T-helper 22 cell (primary cell): ENCODE results near the gene LBR.

Source experiments
- DNase-seq: peaks from one replicate; pipeline ENCODE4 v3.0.0-alpha.2; 2020; ENCODE audit warnings: low read depth

The LBR gene

DNA sequence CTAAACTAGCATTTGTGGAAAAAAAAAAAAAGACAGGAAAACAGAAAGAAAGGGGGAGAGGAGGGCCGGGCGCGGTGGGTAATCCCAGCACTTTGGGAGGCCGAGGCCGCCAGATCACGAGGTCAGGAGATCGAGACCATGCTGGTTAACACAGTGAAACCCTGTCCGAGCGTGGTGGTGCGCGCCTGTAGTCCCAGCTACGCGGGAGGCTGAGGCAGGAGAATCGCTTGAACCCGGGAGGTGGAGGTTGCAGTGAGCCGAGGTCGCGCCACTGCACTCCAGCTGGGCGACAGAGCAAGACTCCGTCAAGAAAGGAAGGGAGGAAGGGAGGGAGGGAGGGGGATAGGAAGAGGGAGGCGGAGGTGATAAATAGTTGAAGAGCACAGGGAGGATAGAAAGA, 54.7 kb downstream of the LBR start:
- DNase-seq: no peak

DNA sequence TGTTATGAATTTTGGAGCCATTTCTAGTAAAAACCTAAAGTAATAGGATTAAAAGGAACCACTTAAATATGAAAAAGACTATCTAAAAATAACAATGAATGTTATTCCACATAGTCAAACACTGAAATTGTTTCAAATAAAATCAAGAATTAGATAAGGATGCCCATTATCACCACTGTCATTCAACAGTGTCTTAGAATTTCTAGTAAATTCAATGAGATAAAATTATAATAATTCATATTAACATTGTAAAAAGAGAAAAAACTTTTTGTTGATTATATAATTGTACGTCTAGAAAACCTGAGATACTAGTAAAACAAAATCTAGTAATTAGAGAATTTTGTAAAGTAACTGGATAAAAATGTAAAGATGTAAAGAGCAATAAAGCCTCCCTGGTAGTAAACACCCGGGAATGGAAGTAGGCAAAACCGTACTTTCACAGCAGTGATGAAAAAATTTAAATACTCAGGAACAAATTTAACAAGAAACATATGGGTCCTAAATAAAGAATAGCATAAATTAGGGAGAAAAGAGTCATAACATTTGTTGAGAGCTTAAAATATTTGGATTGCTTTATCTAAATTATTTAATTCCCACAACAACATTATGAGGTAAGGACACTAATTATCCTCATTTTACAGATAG, 56.4 kb downstream of the LBR start:
- DNase-seq: no peak

DNA sequence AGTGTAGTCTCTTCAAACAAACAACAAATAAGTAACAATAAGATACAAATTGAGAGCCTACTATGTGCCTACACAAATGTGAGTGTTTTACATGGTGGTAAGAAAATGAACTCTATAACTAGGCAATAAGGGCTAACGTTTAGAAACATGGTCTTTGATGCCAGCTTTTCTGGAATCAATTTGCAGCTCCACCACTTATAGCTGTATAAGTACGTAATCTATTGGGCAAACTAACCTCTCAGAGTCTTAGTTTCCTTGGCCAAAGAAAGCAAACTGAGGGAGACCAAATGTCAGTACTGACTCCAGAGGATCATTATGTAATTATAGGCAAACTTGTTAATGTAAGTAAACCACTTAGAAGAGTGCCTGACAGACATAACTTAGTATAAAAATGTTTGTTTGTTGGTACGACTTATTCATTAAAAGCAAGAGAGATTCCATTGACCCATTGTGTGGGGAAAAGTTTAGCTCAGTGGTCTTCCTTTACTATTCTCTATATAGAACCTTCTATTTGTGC, 59.7 kb downstream of the LBR start:
- DNase-seq: no peak

DNA sequence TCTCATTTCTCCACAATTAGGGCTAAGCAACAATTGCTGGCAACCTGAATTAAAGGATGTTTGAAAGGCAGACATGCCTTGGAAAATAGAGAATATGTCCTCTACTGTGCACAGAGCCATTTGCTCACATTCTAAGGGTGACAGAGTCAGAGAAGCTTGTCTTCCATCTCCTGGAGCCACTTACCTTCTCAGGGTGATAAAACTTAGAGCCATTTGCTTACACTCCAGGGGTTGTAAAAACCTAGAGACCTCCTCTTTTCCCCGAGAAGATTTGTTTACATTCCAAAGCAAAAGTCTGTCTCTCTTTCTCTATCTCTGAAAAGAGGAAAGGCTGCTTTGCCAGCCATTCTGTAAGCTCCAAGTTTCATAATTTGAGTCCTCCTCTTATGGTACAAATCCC, 61.3 kb downstream of the LBR start:
- DNase-seq: no peak

DNA sequence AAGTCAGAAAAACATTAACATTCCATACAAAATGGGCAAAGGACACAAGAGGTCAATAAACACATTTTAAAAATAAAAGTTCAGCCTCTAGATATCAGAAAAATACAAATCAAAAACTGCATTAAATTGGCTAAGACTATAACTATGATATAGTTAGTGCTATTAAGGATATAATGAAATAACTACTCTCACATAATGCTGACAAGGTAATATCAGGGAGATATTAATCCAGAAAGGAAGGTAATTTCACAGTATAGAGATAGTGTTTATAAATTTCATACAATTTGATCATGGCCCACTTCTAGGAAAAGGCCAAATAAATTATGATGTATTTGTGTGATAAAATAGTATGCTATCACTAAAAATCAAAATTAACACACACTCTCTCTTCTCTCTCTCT, 61.8 kb downstream of the LBR start:
- DNase-seq: no peak

DNA sequence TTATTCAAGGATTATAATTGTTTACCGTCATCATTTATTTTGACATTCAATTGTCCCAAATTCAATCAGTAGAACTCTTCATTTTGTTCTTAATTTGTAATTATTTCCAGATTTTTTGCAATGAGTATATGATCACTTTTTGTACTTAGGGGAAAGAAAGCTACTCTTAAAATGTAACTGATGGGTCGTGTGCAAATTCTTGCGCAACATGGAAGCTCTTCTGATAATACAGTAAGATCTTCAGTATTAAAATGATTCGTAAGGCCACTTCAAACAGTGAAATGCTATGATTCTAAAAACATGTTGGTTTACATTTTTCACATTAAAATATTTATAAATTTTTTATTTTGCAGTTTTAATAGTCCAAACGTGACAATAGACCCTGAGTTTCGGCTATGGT, 63.4 kb downstream of the LBR start:
- no peak for DNase-seq

DNA sequence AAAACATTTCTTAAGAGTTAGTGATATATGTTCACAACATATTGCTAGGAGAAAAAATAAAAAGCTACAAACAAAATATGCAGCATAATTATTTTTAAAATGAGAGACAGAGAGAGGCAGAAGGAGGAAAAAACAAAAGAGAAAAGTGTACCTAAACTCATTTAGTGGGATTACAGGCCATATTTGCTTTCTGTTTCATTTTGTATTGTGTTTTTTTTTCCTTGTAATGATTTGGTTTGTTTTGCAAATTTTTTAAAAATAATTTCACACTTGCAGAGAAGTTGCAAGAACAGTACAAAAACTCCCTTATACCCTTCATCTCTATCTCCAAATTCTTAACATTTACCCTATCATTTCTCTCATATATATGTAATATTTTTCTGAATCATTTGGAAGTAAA, 65.0 kb downstream of the LBR start:
- DNase-seq: no peak

DNA sequence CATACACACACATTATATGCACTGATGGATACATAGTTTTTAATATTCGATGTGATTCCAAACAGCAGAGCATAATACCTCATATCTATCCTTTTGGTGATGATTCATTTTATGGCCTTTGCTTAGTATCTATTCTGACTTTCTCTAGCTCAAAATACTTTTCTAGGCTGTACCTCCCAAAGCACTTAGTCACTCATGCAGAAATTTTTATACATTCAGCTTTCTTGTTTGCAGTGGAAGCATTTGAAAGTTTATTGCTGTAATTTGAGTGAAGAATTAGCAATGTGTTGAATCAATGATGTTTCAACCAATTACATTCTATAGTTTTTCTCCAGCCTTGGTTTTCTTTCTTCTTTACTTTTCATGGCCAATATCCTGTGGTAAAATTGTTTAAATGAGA, 66.7 kb downstream of the LBR start:
- no peak for DNase-seq

DNA sequence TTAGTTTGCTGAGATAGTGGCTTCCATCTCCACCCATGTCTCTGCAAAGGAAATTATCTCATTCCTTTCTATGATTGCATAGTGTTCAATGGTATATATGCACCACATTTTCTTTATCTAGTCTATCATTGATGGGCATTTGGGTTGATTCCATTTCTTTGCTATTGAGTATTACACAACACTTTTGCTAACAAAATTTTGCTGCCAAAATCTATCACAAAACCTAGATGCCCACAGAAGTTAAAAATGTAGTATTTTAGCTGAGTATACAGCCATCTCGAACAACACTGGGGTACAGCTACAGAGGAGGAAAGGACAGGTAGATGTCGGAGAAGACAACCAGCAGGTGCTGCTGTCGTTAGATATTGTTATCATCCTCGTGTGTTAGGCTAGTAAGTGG, 67.7 kb downstream of the LBR start:
- no peak for DNase-seq

DNA sequence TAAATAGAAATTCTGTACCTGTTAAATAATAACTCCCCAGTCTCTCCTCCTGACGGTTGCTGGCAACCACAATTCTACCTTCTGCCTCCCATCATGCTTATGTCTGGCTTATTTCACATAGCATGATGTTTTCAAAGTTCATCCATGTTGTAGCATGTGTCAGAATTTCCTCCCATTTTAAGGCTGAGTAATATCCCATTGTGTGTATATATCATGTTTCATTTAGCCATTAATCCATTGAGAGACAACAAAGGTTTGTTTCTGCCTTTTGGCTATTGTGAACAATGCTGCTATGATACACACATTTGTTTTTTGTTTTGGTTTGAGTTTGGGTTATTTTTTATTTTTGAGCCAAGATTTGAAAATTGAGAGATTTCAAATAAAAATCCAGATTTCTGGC, 72.0 kb downstream of the LBR start:
- no peak for DNase-seq

DNA sequence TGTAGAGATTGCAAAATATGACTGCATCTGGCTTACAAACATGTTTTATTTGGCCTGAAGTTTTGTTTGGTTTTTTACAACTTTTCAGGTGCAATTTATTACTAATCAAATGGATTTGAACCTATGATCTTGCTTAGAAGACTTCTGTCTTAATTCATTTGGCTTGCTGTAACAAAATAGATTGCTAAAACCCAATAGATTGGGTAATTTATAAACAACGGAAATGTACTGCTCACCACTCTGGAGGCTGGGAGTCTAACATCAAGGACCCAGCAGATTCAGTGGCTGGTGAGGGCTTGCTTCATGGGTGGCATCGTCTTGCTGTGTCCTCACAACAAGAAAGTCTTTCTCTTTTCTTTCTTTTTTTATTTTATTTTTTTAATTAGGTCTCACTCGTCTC, 72.9 kb downstream of the LBR start:
- no peak for DNase-seq
